HG03280 (cell line): Measurements from ENCODE around the gene ABCC12.

Experiments used
- ATAC-seq: cut with Tn5 transposase; IDR thresholded peaks from one replicate; pipeline ENCODE4 v1.9.1; 2021; ENCODE audit warnings: mild to moderate bottlenecking, moderate library complexity; ENCODE audit not compliant: unreplicated experiment

The ABCC12 gene

DNA sequence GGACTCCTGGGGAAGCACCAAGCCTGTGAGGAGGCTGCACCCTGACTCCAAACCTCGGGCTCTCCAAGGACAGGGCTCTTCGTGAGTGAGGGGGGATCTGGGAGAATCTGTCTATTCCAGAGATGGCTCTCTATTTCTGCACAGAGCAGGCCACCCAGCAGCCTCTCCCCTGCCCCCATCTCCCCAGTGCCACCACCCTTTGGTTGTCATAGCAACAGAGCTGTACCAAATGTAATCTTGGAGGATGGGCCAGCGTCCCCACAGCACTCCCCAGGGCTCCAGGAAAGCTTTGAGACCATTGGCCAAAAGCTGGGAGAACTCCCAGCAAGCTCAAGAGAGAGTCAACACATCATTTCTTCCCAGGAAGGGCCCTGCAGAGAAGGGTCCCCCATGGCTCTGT is 49.3 kb downstream of the ABCC12 start:
- no peak for ATAC-seq
